ENCODE measurements around the gene STK17B. TPM values are rescaled to one million over a fixed set of nuclear protein-coding genes. Genes with fewer than 3 reads are reported as not detected.

STK17B gene
- 10 to 100 TPM; 26.7 to 39.8 (median 32.5) TPM for total RNA-seq (2021; fragmentation: NEBNext Ultra II Directional; extraction: Animal tissue kit (Norgen Biotek cat#: 25700))
- long read RNA-seq, full-length matches to known transcripts: 3 of 34 reads
- long read RNA-seq, partial matches to known transcripts: 0 of 34 reads
- long read RNA-seq, other reads (novel, unspliced or antisense): 31 of 34 reads

- TF ChIP-seq CTCF (IDR thresholded peaks at IDR 0.05): peak; percentile 49
- H3K36me3 Mint-ChIP-seq (ENCODE audit: low read depth): peaks cover 16% of the 10 kb centered on the region
- no peaks in the 10 kb centered on the region for H3K9me3 Mint-ChIP-seq
- DNase-seq: peak; percentile 90
- H3K4me3 Mint-ChIP-seq: peak within 1 kb of the TSS; percentile 94
- peak within 1 kb of the TSS; percentile 83 for H3K27ac Mint-ChIP-seq
- peaks cover 2% of the 10 kb centered on the region for H3K27me3 Mint-ChIP-seq (ENCODE audit: insufficient read depth)
- peaks cover 32% of the 10 kb centered on the region for H3K4me1 Mint-ChIP-seq (ENCODE audit: low read depth)
These were observed at the start of gene STK17B for GRCh38 chr2:196171248-196171871. Gene STK17B (minus strand): TSS chr2:196171578. CDS start chr2:196163383, 8,195 bp downstream.

GRCh38 chr2:196220671-196221070 lies 49.3 kb upstream of the STK17B start:
- peaks cover 39% of the 10 kb centered on the region for H3K36me3 Mint-ChIP-seq (ENCODE audit: low read depth)
- TF ChIP-seq CTCF (IDR thresholded peaks at IDR 0.05): no peak
- H3K4me1 Mint-ChIP-seq (ENCODE audit: low read depth): peaks cover 19% of the 10 kb centered on the region
- H3K27ac Mint-ChIP-seq: no peak overlapping the region
- H3K9me3 Mint-ChIP-seq: no peaks in the 10 kb centered on the region
- no peaks in the 10 kb centered on the region for H3K27me3 Mint-ChIP-seq (ENCODE audit: insufficient read depth)
- no peak overlapping the region for H3K4me3 Mint-ChIP-seq
- no peak for DNase-seq

- no peak overlapping the region for H3K4me3 Mint-ChIP-seq
- H3K27me3 Mint-ChIP-seq (ENCODE audit: insufficient read depth): no peaks in the 10 kb centered on the region
- DNase-seq: no peak
- no peak for TF ChIP-seq CTCF (IDR thresholded peaks at IDR 0.05)
- peaks cover 9% of the 10 kb centered on the region for H3K4me1 Mint-ChIP-seq (ENCODE audit: low read depth)
- H3K36me3 Mint-ChIP-seq (ENCODE audit: low read depth): peaks cover 46% of the 10 kb centered on the region
- no peaks in the 10 kb centered on the region for H3K9me3 Mint-ChIP-seq
- no peak overlapping the region for H3K27ac Mint-ChIP-seq
These were observed 48.3 kb upstream of the STK17B start for GRCh38 chr2:196219671-196220070.

- Mint-ChIP-seq H3K4me1 (ENCODE audit: low read depth) (no peaks in the 10 kb centered on the region), H3K9me3 (no peaks in the 10 kb centered on the region), H3K4me3 (no peak overlapping the region), H3K36me3 (ENCODE audit: low read depth) (peaks cover 31% of the 10 kb centered on the region), H3K27ac (no peak overlapping the region), H3K27me3 (ENCODE audit: insufficient read depth) (no peaks in the 10 kb centered on the region)
- DNase-seq: no peak
- TF ChIP-seq CTCF (IDR thresholded peaks at IDR 0.05): no peak
These were observed 46.7 kb upstream of the STK17B start for GRCh38 chr2:196218106-196218505.

- no peak overlapping the region for H3K4me3 Mint-ChIP-seq
- H3K27me3 Mint-ChIP-seq (ENCODE audit: insufficient read depth): no peaks in the 10 kb centered on the region
- H3K36me3 Mint-ChIP-seq (ENCODE audit: low read depth): peaks cover 35% of the 10 kb centered on the region
- TF ChIP-seq CTCF (IDR thresholded peaks at IDR 0.05): no peak
- no peaks in the 10 kb centered on the region for H3K9me3 Mint-ChIP-seq
- H3K27ac Mint-ChIP-seq: no peak overlapping the region
- no peaks in the 10 kb centered on the region for H3K4me1 Mint-ChIP-seq (ENCODE audit: low read depth)
- DNase-seq: no peak
These were observed 45.7 kb upstream of the STK17B start for GRCh38 chr2:196217116-196217515.

All from HFFc6 (cell line).